ENCODE measurements around the gene ZNF335.
"Not testable (repeated sequence)": the region's sequence is repeated elsewhere in the genome, so short reads cannot be mapped to it uniquely, and the experiment has no call there.

ZNF335 gene

DNA sequence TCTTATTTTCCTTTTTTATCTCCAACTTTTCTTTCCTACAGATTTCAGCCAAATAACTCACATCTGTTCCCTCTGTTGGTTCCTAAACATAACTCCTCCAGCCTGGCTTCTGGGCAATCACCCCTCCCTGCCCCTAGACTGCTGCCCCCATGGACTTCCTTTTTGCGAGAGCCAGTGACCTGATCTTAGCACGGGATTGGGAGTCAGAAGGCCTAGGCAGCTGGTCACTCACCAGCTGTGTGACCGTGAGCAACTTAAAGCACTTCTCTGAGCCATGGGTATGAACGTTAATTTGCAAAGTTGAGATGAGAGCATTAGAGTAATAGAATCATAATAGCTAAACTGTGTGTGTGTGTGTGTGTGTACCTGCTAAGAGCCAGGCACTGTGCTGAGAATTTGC is 32.2 kb upstream of the ZNF335 start:
- in situ Hi-C loops (cut with MboI; ENCODE audit: low sequenced_read_pairs): no loop called here

DNA sequence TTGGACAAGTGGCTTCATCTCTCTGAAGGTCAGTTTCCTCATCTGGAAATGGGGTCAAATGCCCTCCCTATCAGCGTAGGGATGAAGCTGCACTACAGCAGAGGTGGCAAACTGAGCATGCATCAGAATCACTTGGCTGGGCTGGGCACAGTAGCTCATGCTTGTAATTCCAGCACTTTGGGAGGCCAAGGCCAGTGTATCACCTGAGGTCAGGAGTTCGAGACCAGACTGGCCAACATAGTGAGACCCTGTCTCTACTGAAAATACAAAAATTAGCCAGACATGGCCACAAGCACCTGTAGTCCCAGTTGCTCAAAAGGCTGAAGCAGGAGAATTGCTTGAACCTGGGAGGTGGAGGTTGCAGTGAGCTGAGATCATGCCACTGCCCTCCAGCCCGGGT is 30.0 kb upstream of the ZNF335 start:
- in situ Hi-C loops (cut with MboI; ENCODE audit: low sequenced_read_pairs): no loop called here

DNA sequence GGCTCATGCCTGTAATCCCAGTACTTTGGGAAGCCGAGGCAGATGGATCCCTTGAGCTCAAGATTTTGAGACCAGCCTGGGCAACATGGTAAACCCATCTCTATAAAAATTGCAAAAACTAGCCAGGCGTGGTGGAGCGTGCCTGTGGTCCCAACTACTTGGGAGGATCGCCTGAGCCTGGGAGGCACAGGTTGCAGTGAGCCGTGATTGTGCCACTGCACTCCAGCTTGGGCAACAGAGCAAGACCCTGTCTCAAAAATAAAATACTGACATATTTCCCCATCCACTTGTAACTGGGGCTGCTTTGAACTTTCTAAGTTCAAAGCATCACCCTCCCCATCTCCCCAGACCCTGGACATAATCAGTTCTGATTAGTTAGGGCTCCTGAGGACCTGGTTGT is 29.5 kb upstream of the ZNF335 start:
- in situ Hi-C loops (cut with MboI; ENCODE audit: low sequenced_read_pairs): no loop called here

DNA sequence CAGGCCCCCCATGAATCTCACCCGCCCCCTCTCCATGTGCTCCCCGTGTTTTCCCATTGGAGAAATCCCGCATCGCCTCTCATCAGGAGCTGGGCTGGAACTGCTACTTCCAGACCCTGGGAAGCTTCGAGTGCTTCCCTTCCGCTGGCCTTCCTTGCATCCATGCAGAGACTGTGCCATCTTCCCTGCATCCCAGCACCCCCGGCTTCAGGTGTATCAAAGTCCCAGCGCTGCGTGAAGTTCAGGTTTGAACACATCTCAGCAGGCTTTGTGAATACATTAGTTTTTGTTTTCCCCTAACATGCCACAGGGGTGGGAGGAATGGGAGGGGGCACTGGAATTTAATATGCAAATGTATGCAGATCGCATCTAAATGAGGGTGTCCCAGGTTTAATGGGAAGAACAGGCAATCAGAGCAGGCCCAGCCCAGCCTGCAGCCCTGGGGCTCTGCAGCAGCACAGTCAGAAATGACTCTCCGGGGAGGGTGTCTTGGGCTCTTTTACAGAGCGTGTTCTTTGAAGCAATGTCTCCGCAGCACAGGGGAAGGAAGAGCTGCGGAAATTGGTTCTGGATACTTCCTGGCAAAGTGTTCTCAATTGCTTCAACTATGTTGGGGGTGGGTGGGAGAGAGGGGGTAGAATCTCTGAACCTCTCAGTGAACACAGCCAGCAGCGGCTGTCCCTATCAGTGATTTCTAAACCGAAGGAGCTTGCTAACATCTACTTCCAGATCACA is 28.4 kb upstream of the ZNF335 start:
- in situ Hi-C loops (cut with MboI; ENCODE audit: low sequenced_read_pairs): no loop called here

DNA sequence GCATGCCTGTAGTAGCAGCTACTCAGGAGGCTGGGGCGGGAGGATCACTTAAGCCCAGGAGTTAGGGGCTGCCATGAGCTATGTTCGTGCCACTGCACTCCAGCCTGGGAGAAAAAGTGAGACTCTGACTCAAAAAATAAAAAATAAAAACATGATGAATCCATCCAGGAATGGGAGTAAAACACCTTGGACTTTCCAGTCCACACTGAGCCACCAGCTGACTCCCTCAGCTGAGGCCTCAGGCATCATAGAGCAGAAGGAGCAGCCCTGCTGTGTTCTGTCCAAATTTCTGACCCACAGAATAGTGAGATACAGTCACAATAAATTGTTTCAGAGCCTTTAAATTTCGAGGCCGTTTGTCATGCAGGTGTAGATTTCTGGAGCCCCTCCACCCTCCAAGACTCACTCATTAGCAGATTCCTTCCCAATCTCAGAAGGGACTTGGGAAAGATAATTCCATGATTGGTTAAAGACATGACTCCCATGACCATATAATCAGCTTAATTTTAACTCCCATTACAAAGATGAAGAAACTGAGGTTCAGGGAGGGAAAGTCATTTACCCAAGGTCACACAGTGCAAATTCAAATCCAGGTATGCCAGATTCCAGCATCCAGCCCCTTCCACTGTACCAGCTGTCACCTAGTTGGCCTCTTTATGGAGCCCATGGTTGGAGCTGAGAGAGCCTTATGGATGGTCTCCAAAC is 27.7 kb upstream of the ZNF335 start:
- in situ Hi-C loops (cut with MboI; ENCODE audit: low sequenced_read_pairs): no loop called here

DNA sequence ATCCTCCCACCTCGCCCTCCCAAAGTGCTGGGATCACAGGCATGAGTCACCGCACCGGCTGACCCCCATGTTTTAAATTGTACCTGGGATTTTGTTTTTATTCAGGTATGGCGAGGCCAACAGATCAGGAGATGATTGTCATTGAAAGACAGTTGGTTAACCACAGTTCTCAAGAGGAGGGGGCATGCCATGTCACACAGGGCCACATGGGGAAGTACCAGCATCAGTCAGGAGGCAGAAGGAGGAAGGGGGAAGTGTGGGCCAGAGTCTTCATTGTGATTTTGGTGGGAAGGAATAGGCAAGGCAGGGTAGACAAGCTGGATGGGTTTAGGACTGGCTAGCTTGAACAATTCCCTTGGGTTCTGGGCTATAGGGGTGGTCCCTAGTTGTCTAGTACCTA is 26.8 kb upstream of the ZNF335 start:
- in situ Hi-C loops (cut with MboI; ENCODE audit: low sequenced_read_pairs): no loop called here

DNA sequence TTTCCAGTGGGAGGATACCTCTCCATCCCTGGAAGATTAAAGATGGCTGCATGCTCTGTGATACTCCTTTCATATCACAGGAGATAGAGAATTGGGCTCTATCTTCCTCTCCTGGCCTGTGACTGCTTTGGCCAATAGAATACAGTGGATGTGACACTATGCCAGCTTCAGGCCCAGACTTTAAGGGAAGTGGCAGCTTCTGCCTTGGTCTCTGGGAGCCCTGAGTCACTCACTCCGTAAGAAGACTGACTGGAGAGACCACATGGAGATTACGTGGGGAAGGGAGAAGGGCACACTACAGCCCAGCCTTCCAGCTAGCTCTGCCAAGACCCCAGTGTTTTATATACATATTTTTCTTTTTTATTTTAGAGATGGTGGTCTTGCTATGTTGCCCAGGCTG is 26.3 kb upstream of the ZNF335 start:
- in situ Hi-C loops (cut with MboI; ENCODE audit: low sequenced_read_pairs): no loop called here

DNA sequence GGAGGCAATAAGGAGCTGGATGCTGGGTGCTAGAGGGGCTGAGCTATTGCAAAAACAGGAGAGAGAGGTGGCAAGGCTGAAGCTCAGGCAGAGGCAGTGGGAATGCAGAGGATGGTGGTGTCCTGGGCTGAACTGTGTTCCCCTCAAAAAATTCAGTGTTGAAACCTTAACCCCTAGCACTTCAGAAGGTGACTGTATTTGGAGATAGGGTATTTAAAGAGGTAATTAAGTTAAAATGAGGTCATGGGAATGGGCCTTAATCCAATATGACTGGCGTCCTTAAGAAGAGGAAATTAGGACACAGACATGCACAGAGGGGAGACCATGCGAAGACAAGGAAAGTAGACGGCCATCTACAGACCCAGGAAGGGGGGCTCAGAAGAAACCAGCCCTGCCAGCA is 25.2 kb upstream of the ZNF335 start:
- in situ Hi-C loops (cut with MboI; ENCODE audit: low sequenced_read_pairs): no loop called here

DNA sequence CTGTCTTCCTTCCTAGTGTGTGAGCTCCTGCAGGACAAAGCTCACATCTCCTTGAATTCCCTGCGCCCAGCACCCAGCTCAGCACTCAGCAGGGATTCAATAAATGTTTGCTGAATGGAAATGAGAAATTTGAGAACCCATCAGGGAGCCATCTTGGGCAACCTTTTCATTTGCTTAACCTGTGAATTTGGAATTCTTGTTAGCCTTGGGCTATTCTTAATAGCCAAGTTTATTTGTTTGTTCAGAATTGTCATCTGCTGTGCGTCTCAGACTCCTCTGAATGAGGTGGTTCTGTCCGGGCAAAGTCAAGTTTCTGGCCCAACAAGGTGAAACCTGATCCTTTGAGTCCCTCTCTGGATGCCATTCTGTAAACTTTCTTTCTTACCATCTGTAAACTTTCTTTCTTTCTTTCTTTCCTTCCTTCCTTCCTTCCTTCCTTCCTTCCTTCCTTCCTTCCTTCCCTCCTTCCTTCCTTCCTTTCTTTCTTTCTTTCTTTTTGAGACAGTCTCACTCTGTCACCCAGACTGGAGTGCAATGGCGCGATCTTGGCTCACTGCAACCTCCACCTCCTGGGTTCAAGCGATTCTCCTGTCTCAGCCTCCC is 23.6 kb upstream of the ZNF335 start:
- in situ Hi-C loops (cut with MboI; ENCODE audit: low sequenced_read_pairs): not testable (repeated sequence)

DNA sequence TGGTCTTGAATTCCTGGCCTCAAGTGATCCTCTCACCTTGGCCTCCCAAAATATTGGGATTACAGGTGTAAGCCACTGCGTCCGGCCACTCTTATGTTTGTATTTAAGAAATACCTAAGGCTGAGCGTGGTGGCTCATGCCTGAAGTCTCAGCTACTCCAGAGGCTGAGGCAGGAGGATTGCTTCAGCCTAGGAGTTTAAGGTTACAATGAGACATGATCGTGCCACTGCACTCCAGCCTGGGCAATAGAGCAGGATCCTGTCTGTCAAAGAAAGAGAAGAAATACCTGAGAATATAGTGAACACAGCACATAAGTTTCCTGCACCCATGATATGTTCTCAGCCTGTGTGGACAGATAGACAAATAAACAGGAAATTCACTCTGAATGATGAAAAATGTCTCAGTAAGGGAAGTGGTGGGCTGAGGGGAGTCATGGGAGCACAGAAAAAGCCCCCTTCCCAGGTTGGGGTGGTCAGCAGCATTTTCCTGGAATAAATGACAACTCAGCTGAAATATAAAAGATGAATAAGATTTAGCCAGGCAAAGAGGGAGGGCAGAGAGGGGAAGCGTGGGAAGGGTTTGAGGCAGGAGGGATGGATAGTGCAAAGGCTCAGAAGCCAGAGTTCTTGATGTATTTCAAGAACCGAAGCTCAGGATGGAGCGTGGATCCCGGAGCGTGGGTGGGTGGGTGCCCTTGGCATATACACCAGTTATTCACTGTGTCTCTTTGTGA is 22.9 kb upstream of the ZNF335 start:
- in situ Hi-C loops (cut with MboI; ENCODE audit: low sequenced_read_pairs): no loop called here

DNA sequence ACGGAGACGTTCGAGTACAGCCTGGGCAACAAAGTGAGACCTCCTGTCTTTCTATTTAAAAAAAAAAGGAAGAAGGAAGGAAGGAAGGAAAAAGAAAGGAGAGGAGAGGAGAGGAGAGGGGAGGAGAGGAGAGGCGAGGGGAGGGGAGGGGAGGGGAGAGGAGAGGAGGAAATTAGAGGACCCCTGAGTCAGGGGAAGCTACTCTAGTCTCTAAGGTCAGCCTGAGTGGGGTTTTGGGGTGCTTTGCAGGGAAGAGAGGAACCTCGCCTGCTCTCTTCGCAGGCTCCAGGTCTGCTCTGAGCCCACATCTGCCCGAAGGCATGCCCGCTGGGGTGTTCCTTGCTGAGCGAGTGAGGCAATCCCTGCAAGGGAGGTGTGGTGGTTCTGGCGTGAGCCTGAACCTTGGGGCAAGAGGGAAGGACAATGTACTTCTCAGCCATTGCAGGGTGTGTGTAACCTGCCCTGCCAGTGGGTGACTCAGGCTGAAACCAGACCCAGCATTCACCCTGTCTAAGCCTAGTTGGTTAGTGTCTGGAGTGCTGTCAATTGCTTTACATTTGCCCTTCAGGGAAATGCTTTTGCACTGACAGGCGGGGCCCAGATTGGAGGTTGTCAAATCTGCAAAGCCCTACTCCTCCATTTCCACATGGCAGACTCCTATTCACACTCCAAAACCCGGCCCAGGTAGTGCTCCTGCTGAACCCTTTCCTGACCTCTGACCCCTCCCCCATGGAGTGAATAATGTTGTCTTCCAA is 21.4 kb upstream of the ZNF335 start:
- in situ Hi-C loops (cut with MboI; ENCODE audit: low sequenced_read_pairs): no loop called here

DNA sequence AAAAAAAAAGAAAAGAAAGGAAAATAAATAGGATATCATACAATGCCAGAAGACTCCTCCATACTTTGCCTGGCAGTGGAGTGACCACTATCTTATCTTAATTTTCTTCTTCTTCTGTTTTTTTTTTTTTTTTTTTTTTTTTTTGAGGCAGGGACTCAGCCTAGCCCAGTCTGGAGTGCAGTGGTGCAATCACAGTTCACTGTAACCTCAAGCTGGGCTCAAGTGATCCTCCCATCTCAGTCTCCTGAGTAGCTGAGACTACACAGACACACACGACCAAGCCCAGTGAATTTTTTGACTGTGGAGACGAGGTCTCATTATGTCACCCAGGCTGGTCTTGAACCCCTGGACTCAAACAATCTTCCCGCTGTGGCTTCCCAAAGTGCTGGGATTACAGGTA is 19.6 kb upstream of the ZNF335 start:
- in situ Hi-C loops (cut with MboI; ENCODE audit: low sequenced_read_pairs): no loop called here

DNA sequence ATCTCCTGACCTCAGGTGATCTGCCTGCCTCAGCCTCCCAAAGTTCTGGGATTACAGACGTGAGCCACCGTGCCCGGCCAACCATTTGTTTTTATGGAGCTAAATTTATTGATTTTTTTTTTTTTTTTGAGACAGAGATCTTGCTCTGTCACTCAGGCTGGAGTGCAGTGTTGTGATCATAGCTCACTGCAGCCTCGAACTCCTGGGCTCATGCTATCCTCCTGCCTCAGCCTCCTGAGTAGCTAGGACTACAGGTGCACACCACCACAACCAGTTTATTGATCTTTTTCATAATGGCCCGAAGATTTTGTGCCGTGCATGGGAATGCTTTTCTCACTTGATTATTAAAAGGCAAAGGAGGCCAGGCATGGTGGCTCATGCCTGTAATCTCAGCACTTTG is 16.8 kb upstream of the ZNF335 start:
- in situ Hi-C loops (cut with MboI; ENCODE audit: low sequenced_read_pairs): not testable (repeated sequence)

DNA sequence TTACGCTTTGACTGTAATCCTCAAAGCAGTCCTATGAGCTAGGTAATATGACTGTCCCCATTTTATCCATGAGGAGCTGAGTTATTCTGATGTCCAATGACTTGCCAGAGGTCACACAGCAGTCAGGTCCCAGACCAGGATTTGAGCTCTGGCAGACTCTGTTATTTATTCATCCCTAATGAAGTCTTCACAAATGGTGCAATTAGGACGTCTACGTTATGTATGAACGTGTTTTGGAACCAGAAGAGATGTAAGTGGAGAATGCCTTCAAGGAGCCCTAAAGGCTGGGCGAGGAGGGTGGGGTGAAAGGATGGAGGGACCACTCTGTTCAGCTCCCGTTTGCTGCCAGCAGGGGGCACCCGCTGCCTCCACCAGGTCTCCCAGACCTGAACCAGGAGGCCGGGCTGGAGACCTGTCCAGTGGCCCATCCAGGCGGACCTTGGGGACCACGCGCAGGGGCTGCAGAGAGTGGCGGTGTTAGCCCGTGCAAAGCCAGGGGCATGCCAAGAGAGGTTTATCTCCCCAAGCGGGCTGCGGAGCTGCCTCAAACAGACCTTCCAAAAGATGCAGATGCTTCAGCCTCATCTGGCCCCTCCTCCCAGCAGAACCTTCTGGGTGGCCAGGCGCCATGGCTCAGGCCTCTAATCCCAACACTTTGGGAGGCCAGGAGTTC is 15.2 kb upstream of the ZNF335 start:
- in situ Hi-C loops (cut with MboI; ENCODE audit: low sequenced_read_pairs): no loop called here

DNA sequence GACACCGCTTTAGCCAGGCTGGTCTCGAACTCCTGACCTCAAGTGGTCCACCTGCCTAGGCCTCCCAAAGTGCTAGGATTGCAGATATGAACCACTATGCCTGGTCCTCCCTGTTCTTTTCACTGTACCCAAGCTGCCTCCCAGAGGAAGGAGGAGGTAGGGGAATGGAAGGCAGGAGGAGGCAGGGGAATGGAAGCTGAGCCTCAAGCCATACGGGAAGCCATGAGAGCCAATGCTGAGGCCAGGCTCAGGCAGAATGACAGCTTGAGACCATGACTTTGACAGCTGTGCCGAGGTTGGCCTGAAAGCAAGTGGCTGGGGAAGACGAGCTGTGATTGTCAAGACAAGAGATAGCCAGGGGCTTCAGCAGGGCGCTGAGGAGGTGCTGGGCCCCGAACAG is 13.6 kb upstream of the ZNF335 start:
- in situ Hi-C loops (cut with MboI; ENCODE audit: low sequenced_read_pairs): no loop called here

DNA sequence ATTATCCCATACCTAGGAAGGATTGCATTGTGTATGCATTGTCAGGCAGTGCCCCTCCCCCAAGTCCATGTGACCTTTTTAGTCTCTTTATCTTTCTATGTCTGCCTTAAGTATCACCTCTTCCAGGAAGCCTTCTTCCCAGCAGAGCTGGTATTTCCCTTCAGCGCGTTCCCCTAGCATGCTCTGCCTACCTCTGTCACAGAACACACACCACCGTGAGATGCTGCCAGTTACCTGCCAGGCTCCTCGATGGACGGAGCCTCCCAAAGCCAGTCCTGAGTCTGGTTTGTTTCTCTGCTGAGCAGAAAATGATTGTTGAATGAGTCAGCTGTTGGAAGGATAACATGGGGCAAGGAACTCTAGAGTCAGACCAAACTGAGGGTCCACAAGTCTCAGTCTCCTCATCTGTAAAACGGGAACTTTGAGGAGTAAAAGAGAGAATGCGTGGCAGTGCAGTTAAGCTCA is 11.3 kb upstream of the ZNF335 start:
- in situ Hi-C loops (cut with MboI; ENCODE audit: low sequenced_read_pairs): no loop called here

DNA sequence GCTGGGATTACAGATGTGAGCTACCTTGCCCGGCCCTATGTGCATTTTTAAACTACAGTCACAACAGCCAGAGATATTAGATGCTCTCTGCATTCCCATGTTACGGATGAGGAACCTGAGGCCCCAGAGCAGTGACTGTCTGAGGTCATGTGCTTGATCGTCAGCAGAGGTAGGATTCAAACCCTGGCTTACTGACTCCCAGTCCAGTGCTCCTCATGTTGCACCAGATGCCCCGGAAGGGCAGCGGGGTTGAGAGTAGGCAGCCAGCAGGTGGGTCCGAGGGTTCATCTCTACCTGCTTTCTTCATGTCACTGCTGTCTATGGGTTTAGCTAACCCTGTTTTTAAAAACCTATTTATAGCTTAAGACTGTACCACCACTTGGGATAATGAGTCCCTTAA is 9.3 kb upstream of the ZNF335 start:
- in situ Hi-C loops (cut with MboI; ENCODE audit: low sequenced_read_pairs): no loop called here

DNA sequence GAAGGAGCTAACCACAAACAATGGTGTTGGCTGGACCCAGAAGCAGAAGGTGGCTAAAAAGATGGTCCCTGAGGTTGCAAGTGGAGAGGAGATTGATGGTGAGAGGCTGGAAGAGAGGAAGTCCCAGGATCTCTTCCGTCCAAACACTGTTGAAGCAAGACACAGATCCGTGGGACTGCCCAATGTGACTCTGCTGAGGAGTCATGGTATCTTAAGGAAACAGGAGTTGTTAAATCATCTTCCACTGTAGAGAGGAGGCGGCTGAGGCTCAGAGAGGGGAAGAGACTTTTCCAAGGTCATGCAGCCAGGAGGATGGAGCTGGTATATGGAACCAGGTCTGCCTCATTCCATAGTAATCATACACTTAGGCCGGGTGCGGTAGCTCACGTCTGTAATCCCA is 4.1 kb upstream of the ZNF335 start:
- in situ Hi-C loops (cut with MboI; ENCODE audit: low sequenced_read_pairs): no loop called here

DNA sequence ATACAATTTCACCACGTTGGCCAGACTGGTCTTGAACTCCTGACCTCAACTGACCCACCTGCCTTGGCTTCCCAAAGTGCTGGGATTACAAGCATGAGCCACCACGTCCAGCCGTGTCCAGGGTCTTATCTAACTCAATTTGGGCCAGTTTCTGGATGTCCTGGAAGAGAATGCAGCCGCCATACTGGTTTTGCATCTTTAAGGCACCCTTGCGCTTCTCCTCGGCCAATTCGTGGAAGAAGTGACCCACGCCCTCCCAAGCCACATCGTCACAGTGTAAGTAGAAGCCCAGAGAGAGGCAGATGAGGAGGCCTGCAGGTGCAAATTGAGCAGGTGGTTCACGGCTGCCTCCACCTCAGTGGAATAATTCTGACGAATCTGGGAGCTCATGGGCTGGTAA is 3.7 kb upstream of the ZNF335 start:
- in situ Hi-C loops (cut with MboI; ENCODE audit: low sequenced_read_pairs): no loop called here

DNA sequence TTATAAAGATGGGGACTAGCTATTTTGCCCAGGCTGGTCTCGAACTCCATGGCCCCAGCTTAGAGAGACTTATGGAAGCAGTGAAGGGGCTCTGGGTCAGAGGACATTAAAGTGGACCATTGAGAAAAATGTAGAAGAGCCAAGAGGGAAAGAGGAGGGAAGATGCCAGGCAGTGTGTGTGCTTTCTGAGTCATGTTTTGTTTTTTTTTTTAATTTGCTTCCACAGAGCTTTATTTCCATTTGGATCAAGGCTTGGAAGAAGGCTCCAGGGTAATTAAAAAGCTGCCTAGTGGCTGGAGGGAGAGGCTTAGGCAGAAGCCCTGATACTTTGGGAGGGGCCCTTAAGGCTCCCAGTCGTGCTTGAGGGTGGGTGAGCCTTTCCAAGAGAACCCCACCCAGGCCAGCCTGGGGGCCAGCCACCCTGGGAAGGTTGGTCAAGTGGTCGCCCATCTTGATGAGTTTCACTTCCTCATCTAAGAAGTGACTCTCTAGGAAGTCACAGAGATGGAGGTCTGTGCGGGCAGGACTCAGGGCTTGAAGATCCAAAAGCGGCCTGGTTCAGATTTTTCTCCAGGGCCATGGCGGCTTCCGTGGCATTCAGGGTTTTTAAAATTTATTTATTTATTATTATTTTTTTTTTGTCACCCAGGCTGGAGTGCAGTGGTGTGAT is 3.0 kb upstream of the ZNF335 start:
- in situ Hi-C loops (cut with MboI; ENCODE audit: low sequenced_read_pairs): no loop called here

Data from HL-60/S4 treated with retinoic acid at 250 ng/mL for 4 days and 3 days (cell line).